SK-N-SH (cell line): ENCODE measurements around the gene NHLRC2. TPM values are rescaled to one million over a fixed set of nuclear protein-coding genes. Genes with fewer than 3 reads are reported as not detected.

Experiments
- CTCF ChIA-PET: fragments of 300-600, 350-600 bp; formaldehyde crosslinking; extraction: SDS; loops from one replicate; lab custom pipeline; 2021; lab: Yijun Ruan, JAX
- POLR2A ChIA-PET: fragments of 350-600 bp; sonication (Branson Sonifier 250); formaldehyde crosslinking; extraction: SDS; loops from one replicate; lab custom pipeline; 2020; ENCODE audit warnings: antibody characterized with exemption, inconsistent platforms; lab: Yijun Ruan, JAX
- DNase-seq: peaks from one replicate; pipeline ENCODE4 v3.0.0; 2012
- H2AFZ ChIP-seq: fragments of 200-600 bp; sonication (generic); 2 replicates; pipeline ENCODE4 v1.8.1; 2016; ENCODE audit warnings: antibody characterized with exemption, mild to moderate bottlenecking, low read depth
- H3F3A ChIP-seq: fragments of 200-600 bp; sonication (generic); replicated peaks from 2 replicates; pipeline ENCODE3; 2016; ENCODE audit warnings: antibody characterized with exemption, mild to moderate bottlenecking; ENCODE audit not compliant: insufficient read depth
- H3K27ac ChIP-seq, 2 experiments: fragments of 200-500 bp in 1 of 2; fragments of 200-600 bp in 1 of 2; sonication (Bioruptor generic) in 1 of 2; sonication (generic), shearing (Covaris generic) in 1 of 2; 2 replicates each; pipeline versions ENCODE4 v1.5.1 to v1.6.1; 2014 to 2016; ENCODE audit warnings: low read depth in 2 of 2, inconsistent platforms in 1 of 2, low read length in 1 of 2, mild to moderate bottlenecking in 1 of 2, mixed read lengths in 1 of 2
- H3K27me3 ChIP-seq: fragments of 200-600 bp; sonication (generic), shearing (Covaris generic); 2 replicates; pipeline ENCODE4 v1.6.1; 2016; ENCODE audit warnings: mixed run types; ENCODE audit not compliant: insufficient read depth
- H3K36me3 ChIP-seq, 2 experiments: fragments of 200-500 bp in 1 of 2; fragments of 200-600 bp in 1 of 2; sonication (Bioruptor generic) in 1 of 2; sonication (generic) in 1 of 2; replicated peaks in 1 of 2; 2 replicates each; pipeline versions ENCODE3 to v1.5.1; 2014 to 2016; ENCODE audit warnings: low read length in 1 of 2, mild to moderate bottlenecking in 1 of 2; ENCODE audit not compliant: insufficient read depth in 2 of 2, control insufficient read depth in 1 of 2
- H3K4me1 ChIP-seq, 2 experiments: fragments of 200-500 bp in 1 of 2; fragments of 200-600 bp in 1 of 2; sonication (Bioruptor generic) in 1 of 2; sonication (generic), shearing (Covaris generic) in 1 of 2; 2 replicates each; pipeline versions ENCODE4 v1.5.1 to v1.6.1; 2014 to 2016; ENCODE audit warnings: low read depth in 1 of 2, low read length in 1 of 2, mixed run types in 1 of 2; ENCODE audit not compliant: insufficient read depth in 2 of 2, control insufficient read depth in 1 of 2
- H3K4me2 ChIP-seq: fragments of 200-600 bp; sonication (generic), shearing (Covaris generic); 2 replicates; pipeline ENCODE4 v1.6.1; 2017; ENCODE audit warnings: mixed run types
- H3K4me3 ChIP-seq, 2 experiments: fragments of 200-500 bp in 1 of 2; fragments of 200-600 bp in 1 of 2; sonication (Bioruptor generic) in 1 of 2; sonication (generic), shearing (Covaris generic) in 1 of 2; 2 replicates each; pipeline versions ENCODE4 v1.5.1 to v1.8.1; 2014 to 2016; ENCODE audit warnings: low read depth in 2 of 2, inconsistent platforms in 1 of 2, low read length in 1 of 2, mild to moderate bottlenecking in 1 of 2, mixed read lengths in 1 of 2, moderate library complexity in 1 of 2
- H3K79me2 ChIP-seq: fragments of 200-600 bp; sonication (generic); 2 replicates; pipeline ENCODE4 v1.8.1; 2017; ENCODE audit warnings: mild to moderate bottlenecking; ENCODE audit not compliant: insufficient read depth
- H3K9ac ChIP-seq: fragments of 200-600 bp; sonication (generic); 2 replicates; pipeline ENCODE4 v1.6.1; 2017; ENCODE audit warnings: mixed run types
- H3K9me2 ChIP-seq: fragments of 200-600 bp; sonication (generic); 2 replicates; pipeline ENCODE4 v1.6.1; 2017; ENCODE audit warnings: mixed run types
- H3K9me3 ChIP-seq: fragments of 200-600 bp; sonication (generic); 2 replicates; pipeline ENCODE4 v1.6.1; 2017; ENCODE audit warnings: mixed run types, mild to moderate bottlenecking, moderate library complexity
- H4K20me1 ChIP-seq: fragments of 200-600 bp; sonication (generic); 2 replicates; pipeline ENCODE4 v1.6.1; 2017; ENCODE audit warnings: mild to moderate bottlenecking, mixed run types; ENCODE audit not compliant: insufficient read depth
- CHD2 ChIP-seq: fragments of 150-350 bp; IDR thresholded peaks from 2 replicates; pipeline ENCODE4 v1.6.1; 2018; ENCODE audit warnings: low read length; ENCODE audit not compliant: partially characterized antibody
- ELF1 ChIP-seq: IDR thresholded peaks from 2 replicates; pipeline ENCODE4 v1.4.0; 2012
- EP300 ChIP-seq, 2 experiments: IDR thresholded peaks; 2 replicates each; pipeline versions ENCODE4 v1.4.0 to v1.6.1; 2012; ENCODE audit warnings: borderline replicate concordance in 1 of 2, low read depth in 1 of 2, low read length in 1 of 2
- FOXJ3 ChIP-seq: sonication (generic); formaldehyde crosslinking; IDR thresholded peaks from 2 replicates; pipeline ENCODE4 v1.5.1; 2020; ENCODE audit warnings: mild to moderate bottlenecking, missing genetic modification reagents
- MEF2A ChIP-seq: IDR thresholded peaks from 2 replicates; pipeline ENCODE4 v1.4.0; 2012; ENCODE audit warnings: low read depth, borderline replicate concordance
- MXI1 ChIP-seq: IDR thresholded peaks from 2 replicates; pipeline ENCODE4 v1.6.1; 2012; ENCODE audit warnings: mild to moderate bottlenecking, low read depth, low read length, improper control_type of control experiment
- NFIC ChIP-seq: IDR thresholded peaks from 2 replicates; pipeline ENCODE4 v1.4.0; 2012; ENCODE audit warnings: borderline replicate concordance
- RAD21 ChIP-seq: IDR thresholded peaks from 2 replicates; pipeline ENCODE4 v1.6.1; 2012; ENCODE audit warnings: mild to moderate bottlenecking, low read length
- RCOR1 ChIP-seq: fragments of 150-350 bp; IDR thresholded peaks from 2 replicates; pipeline ENCODE4 v1.6.1; 2017; ENCODE audit warnings: antibody characterized with exemption, low read length
- RFX5 ChIP-seq: IDR thresholded peaks from 2 replicates; pipeline ENCODE4 v1.6.1; 2012; ENCODE audit warnings: mild to moderate bottlenecking, improper control_type of control experiment, low read length
- RXRA ChIP-seq: IDR thresholded peaks from 2 replicates; pipeline ENCODE4 v1.4.0; 2012; ENCODE audit warnings: low read depth, mild to moderate bottlenecking, borderline replicate concordance
- TCF12 ChIP-seq: IDR thresholded peaks from 2 replicates; pipeline ENCODE4 v1.4.0; 2012
- WGBS: methylation state at CpG from one replicate; pipeline ENCODE4 v1.1.6; 2017; ENCODE audit warnings: low lambda C conversion rate; 5-methylcytosine and 5-hydroxymethylcytosine counted together
- polyA plus RNA-seq, 3 experiments: library from polyadenylated mRNA; depleted of rRNA; stranded (reverse); fragments of >200 nt; gene quantifications; 2 replicates each; pipeline ENCODE4 v1.2.3, GENCODE V29; 2012
- small RNA-seq, 7 experiments: library from RNA; depleted of rRNA; stranded (forward); fragments of <200 nt; gene quantifications; one replicate each; pipeline ENCODE3, GENCODE V24; 2012
- TF ChIP-seq, protein P1 (sequence below): IDR thresholded peaks from 2 replicates; pipeline ENCODE4; 2012
- TF ChIP-seq, protein P2 (sequence below): fragments of 150-350 bp; IDR thresholded peaks from 2 replicates; pipeline ENCODE4 v1.6.1; 2016; ENCODE audit warnings: mild to moderate bottlenecking, low read depth, low read length
- TF ChIP-seq, protein P3 (sequence below): fragments of 150-350 bp; IDR thresholded peaks from 2 replicates; pipeline ENCODE4 v1.6.1; 2017; ENCODE audit warnings: antibody characterized with exemption, low read length, low read depth, borderline replicate concordance
- TF ChIP-seq, protein P4 (sequence below): IDR thresholded peaks from 2 replicates; pipeline ENCODE4 v1.4.0; 2012; ENCODE audit warnings: low read depth, borderline replicate concordance

Gene NHLRC2
- polyA plus RNA-seq, 1 of the 3 experiments (the other 2 are of a cell fraction) = 2.8 TPM

DNA sequence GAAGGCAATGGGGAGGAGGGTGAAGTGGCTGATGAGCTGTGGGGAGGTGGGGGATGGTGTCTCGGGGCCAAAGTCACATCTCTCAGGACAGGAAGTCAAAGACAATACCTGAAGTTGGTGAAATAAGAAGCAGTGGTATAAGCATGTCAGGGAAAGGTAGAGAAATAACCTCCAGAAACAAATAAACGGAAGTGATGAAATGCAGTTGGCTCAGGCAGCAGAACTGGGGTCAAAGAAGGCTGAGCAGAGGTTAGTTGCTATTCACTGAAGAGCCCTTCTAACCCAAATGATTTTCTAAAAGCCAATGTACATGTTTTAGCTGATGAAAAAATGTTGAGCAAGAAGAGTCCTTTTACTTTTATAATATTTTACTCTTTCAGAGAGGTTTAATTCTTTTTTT, 110.6 kb downstream of the NHLRC2 start (continued):
- TF ChIP-seq EP300 (IDR thresholded peaks at IDR 0.05; ENCODE audit: borderline replicate concordance in 1 of 2, low read depth in 1 of 2, low read length in 1 of 2) = no peak
- TF ChIP-seq TCF12 = no peak
- no peak for TF ChIP-seq RCOR1
- TF ChIP-seq NFIC = no peak
- TF ChIP-seq, protein P1, sequence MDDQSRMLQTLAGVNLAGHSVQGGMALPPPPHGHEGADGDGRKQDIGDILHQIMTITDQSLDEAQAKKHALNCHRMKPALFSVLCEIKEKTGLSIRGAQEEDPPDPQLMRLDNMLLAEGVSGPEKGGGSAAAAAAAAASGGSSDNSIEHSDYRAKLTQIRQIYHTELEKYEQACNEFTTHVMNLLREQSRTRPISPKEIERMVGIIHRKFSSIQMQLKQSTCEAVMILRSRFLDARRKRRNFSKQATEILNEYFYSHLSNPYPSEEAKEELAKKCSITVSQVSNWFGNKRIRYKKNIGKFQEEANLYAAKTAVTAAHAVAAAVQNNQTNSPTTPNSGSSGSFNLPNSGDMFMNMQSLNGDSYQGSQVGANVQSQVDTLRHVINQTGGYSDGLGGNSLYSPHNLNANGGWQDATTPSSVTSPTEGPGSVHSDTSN = no peak
- TF ChIP-seq, all 33 proteins: peak for 0

DNA sequence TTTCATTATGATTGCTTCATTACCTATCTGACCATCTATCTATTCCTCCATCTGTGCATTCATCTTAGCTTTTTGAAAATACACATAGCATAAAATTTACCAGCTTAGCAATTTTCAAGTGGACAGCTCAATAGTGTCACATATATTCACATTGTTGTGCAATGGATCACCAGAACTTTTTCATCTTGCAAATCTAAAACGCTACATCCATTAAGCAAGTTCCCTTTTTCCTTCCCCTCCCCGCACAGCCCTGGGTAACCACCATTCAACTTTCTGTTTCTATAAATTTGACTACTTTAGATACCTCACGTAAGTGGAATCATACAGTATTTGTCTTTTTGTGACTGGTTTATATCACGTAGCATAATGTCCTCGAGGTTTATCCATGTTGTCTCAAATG, 111.2 kb downstream of the NHLRC2 start:
- WGBS = 61% methylated on average over 5 of the region's 5 CpGs
- H4K20me1 ChIP-seq = no peaks in the 10 kb centered on the region
- no peak overlapping the region for H2AFZ ChIP-seq
- H3K4me1 ChIP-seq = no peaks in the 10 kb centered on the region
- no peaks in the 10 kb centered on the region for H3K27me3 ChIP-seq
- no peak overlapping the region for H3K27ac ChIP-seq
- DNase-seq = no peak
- H3K9me2 ChIP-seq = no peaks in the 10 kb centered on the region
- H3K9me3 ChIP-seq = no peaks in the 10 kb centered on the region
- no peak overlapping the region for H3K4me3 ChIP-seq
- H3K4me2 ChIP-seq = no peak overlapping the region
- TF ChIP-seq, protein P2, sequence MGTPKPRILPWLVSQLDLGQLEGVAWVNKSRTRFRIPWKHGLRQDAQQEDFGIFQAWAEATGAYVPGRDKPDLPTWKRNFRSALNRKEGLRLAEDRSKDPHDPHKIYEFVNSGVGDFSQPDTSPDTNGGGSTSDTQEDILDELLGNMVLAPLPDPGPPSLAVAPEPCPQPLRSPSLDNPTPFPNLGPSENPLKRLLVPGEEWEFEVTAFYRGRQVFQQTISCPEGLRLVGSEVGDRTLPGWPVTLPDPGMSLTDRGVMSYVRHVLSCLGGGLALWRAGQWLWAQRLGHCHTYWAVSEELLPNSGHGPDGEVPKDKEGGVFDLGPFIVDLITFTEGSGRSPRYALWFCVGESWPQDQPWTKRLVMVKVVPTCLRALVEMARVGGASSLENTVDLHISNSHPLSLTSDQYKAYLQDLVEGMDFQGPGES = no peak
- TF ChIP-seq MEF2A (no peak), RAD21 (no peak), ELF1 (no peak), TCF12 (no peak), EP300 (IDR thresholded peaks at IDR 0.05; ENCODE audit: borderline replicate concordance in 1 of 2, low read depth in 1 of 2, low read length in 1 of 2) (no peak), FOXJ3 (no peak), CHD2 (no peak), RXRA (no peak), MXI1 (no peak), RFX5 (no peak)
- TF ChIP-seq, protein P3, sequence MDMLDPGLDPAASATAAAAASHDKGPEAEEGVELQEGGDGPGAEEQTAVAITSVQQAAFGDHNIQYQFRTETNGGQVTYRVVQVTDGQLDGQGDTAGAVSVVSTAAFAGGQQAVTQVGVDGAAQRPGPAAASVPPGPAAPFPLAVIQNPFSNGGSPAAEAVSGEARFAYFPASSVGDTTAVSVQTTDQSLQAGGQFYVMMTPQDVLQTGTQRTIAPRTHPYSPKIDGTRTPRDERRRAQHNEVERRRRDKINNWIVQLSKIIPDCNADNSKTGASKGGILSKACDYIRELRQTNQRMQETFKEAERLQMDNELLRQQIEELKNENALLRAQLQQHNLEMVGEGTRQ = no peak
- TF ChIP-seq, protein P4, sequence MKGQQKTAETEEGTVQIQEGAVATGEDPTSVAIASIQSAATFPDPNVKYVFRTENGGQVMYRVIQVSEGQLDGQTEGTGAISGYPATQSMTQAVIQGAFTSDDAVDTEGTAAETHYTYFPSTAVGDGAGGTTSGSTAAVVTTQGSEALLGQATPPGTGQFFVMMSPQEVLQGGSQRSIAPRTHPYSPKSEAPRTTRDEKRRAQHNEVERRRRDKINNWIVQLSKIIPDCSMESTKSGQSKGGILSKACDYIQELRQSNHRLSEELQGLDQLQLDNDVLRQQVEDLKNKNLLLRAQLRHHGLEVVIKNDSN = no peak
- TF ChIP-seq, all 33 proteins: peak for 0
- ChIA-PET POLR2A (no interaction called here), CTCF (interaction anchor here (0.7 kb wide), 1 partner anchor 19 kb away, joined by 3 read pairs; no protein-coding TSS in a partner anchor)
- Histone ChIP-seq H3K79me2 (no peaks in the 10 kb centered on the region), H3K9ac (no peak overlapping the region), H3F3A (no peaks in the 10 kb centered on the region), H3K36me3 (no peaks in the 10 kb centered on the region)

Small RNA genes lying within 50 kb of the gene (small RNA-seq; reads per million reads assigned to genes)
- 0 reads per million in 7 experiments for gene RF00560

Other genes starting within 250 kb of the NHLRC2 start
- gene NRAP, start 190.6 kb upstream of the NHLRC2 start, polyA plus RNA-seq (2012; rRNA removed) = not detected in 2 replicates
- 13.6 and 15.1 TPM in 2 replicates for gene CASP7, start 174.7 kb upstream of the NHLRC2 start, polyA plus RNA-seq (2012; rRNA removed)
- not detected in 2 replicates for gene PLEKHS1, start 103.0 kb upstream of the NHLRC2 start, polyA plus RNA-seq (2012; rRNA removed)
- gene DCLRE1A, start 579 bp upstream of the NHLRC2 start, polyA plus RNA-seq (2012; rRNA removed) = 2.6 and 4.0 TPM in 2 replicates
- gene ADRB1, start 189.2 kb downstream of the NHLRC2 start, polyA plus RNA-seq (2012; rRNA removed) = not detected in 2 replicates